ENCODE results near the gene TNFRSF19.

TNFRSF19 gene

GRCh38 chr13:23724196-23724970 lies 154.2 kb downstream of the TNFRSF19 start:
- peak; percentile 89 for DNase-seq

All from NCI-H524 treated with DMSO at 0.1 percent for 48 hours (cell line).